CD4-positive, alpha-beta T cell treated with Interleukin-2 at 100 ng/mL for 4 hours (primary cell): ENCODE data around the gene THSD4.

ENCODE experiments used
- DNase-seq: peaks from one replicate; pipeline ENCODE4 v3.0.0-alpha.2; 2020; ENCODE audit warnings: low spot score

THSD4 gene

GRCh38 chr15:71097890-71098289, 17.4 kb upstream of the THSD4 start:
- no peak for DNase-seq

- no peak for DNase-seq
Measured at GRCh38 chr15:71098920-71099319, 16.4 kb upstream of the THSD4 start.

GRCh38 chr15:71103102-71103676, 12.1 kb upstream of the THSD4 start:
- no peak for DNase-seq

GRCh38 chr15:71104636-71105035, 10.6 kb upstream of the THSD4 start:
- no peak for DNase-seq

GRCh38 chr15:71105444-71105843, 9.8 kb upstream of the THSD4 start:
- no peak for DNase-seq

GRCh38 chr15:71106802-71107500, 8.3 kb upstream of the THSD4 start:
- no peak for DNase-seq

GRCh38 chr15:71107501-71107815, 7.8 kb upstream of the THSD4 start:
- DNase-seq = no peak

- no peak for DNase-seq
Measured at GRCh38 chr15:71109130-71109529, 6.1 kb upstream of the THSD4 start.

GRCh38 chr15:71109905-71110304, 5.4 kb upstream of the THSD4 start:
- DNase-seq = no peak

GRCh38 chr15:71110405-71111180, 4.7 kb upstream of the THSD4 start:
- DNase-seq = no peak

GRCh38 chr15:71111181-71111565, 4.1 kb upstream of the THSD4 start:
- no peak for DNase-seq

GRCh38 chr15:71111950-71112349, 3.3 kb upstream of the THSD4 start:
- DNase-seq = no peak

GRCh38 chr15:71112429-71112828, 2.8 kb upstream of the THSD4 start:
- DNase-seq = no peak

GRCh38 chr15:71114066-71114680, 1.1 kb upstream of the THSD4 start:
- no peak for DNase-seq

GRCh38 chr15:71115567-71116351, 488 bp downstream of the THSD4 start:
- DNase-seq = no peak

- no peak for DNase-seq
Measured at GRCh38 chr15:71116366-71116765, 1.1 kb downstream of the THSD4 start.

- no peak for DNase-seq
Measured at GRCh38 chr15:71116942-71117341, 1.7 kb downstream of the THSD4 start.

- DNase-seq = no peak
Measured at GRCh38 chr15:71117714-71118305, 2.5 kb downstream of the THSD4 start.

GRCh38 chr15:71118345-71118744, 3.1 kb downstream of the THSD4 start:
- DNase-seq = no peak

- DNase-seq = no peak
Measured at GRCh38 chr15:71118881-71119632, 3.8 kb downstream of the THSD4 start.

- DNase-seq = no peak
Measured at GRCh38 chr15:71120428-71120944, 5.2 kb downstream of the THSD4 start.
